Natural killer cell treated with Interleukin-12 subunit alpha and Interleukin-12 subunit beta and Interleukin-15 and Interleukin-18, amount 100 ng/mL, for 72 hours (primary cell): Measurements from ENCODE around the gene MRPL28. TPM values are rescaled to one million over a fixed set of nuclear protein-coding genes. Genes with fewer than 3 reads are reported as not detected.
"Not testable (repeated sequence)": the region's sequence is repeated elsewhere in the genome, so short reads cannot be mapped to it uniquely, and the experiment has no call there.

Experiments
- ATAC-seq, 2 donors: fragments of 150-1000 bp; cut with Tn5 transposase in 1 of 2; sonication (Bioruptor Pico), chemical (Tn5 transposase) in 1 of 2; 2 replicates each; pipeline ENCODE4 v1.10.0; 2021
- DNase-seq: peaks from one replicate; pipeline ENCODE4 v3.0.0; 2022; ENCODE audit warnings: low spot score
- H3K27ac Mint-ChIP-seq, 2 donors: 1 replicate in 1 of 2; 2 replicates in 1 of 2; pipeline ENCODE4 v1.8.0; 2022; ENCODE audit warnings: mixed read lengths in 2 of 2, mild to moderate bottlenecking in 1 of 2, moderate library complexity in 1 of 2
- H3K27me3 Mint-ChIP-seq, 2 donors: 1 replicate in 1 of 2; 2 replicates in 1 of 2; pipeline ENCODE4 v1.8.0; 2022; ENCODE audit warnings: mixed read lengths in 2 of 2
- H3K36me3 Mint-ChIP-seq: one replicate; pipeline ENCODE4 v1.8.0; 2022; ENCODE audit warnings: mixed read lengths
- H3K4me1 Mint-ChIP-seq, 2 donors: 1 replicate in 1 of 2; 2 replicates in 1 of 2; pipeline ENCODE4 v1.8.0; 2022; ENCODE audit warnings: low read depth in 2 of 2, mixed read lengths in 2 of 2, mild to moderate bottlenecking in 1 of 2
- H3K4me3 Mint-ChIP-seq: one replicate; pipeline ENCODE4 v1.8.0; 2022; ENCODE audit warnings: mixed read lengths
- H3K9me3 Mint-ChIP-seq: 2 replicates; pipeline ENCODE4 v1.8.0; 2022; ENCODE audit warnings: mixed read lengths
- total RNA-seq, 2 donors: library from RNA; stranded (reverse); gene quantifications; one replicate each; pipeline ENCODE4 v1.2.3, GENCODE V29; 2022

MRPL28 gene
- total RNA-seq, 2 donors from 2014 or later: 80.6 to 98.6 TPM

DNA sequence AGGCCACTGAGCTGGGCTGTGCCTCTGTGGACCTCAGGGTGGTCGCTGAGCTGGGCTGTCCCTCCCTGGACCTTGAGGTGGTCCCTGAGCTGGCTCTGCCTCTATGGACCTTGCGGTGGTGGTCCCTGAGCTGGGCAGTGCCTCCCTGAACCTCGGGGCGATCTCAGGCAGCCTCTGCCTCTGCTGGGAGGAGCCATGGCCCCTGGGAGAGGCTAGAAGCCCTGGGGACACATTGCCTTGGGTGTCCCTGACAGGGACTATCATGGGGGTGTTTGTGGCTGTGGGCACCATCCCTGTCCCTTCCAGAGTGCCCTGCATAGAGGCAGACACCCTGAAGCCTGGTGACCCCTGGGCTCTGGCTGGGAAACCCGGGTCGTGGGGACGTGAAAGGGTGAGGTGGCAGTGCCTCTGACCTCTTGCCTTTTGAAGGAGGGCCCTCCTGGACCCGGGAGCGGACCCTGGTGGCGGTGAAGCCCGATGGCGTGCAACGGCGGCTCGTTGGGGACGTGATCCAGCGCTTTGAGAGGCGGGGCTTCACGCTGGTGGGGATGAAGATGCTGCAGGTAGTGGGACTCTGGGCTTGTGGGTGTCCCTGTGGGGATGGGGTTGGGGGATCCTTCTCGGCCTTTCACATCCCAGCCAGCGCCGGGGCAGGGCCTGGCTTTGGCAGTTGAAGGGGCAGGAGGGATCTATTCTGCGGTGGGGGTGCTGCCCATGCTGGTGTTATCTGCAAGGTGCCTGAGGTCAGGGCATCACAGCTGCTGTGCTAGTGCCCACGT is 28.4 kb upstream of the MRPL28 start:
- Mint-ChIP-seq H3K27me3 (peaks cover 0 to 3% of the 10 kb centered on the region in 2 donors), H3K27ac (no peak overlapping the region), H3K9me3 (no peaks in the 10 kb centered on the region), H3K36me3 (no peaks in the 10 kb centered on the region), H3K4me1 (peaks cover 10 to 15% of the 10 kb centered on the region in 2 donors), H3K4me3 (peak overlapping the region; percentile 45)
- DNase-seq: no peak
- no peak for ATAC-seq

DNA sequence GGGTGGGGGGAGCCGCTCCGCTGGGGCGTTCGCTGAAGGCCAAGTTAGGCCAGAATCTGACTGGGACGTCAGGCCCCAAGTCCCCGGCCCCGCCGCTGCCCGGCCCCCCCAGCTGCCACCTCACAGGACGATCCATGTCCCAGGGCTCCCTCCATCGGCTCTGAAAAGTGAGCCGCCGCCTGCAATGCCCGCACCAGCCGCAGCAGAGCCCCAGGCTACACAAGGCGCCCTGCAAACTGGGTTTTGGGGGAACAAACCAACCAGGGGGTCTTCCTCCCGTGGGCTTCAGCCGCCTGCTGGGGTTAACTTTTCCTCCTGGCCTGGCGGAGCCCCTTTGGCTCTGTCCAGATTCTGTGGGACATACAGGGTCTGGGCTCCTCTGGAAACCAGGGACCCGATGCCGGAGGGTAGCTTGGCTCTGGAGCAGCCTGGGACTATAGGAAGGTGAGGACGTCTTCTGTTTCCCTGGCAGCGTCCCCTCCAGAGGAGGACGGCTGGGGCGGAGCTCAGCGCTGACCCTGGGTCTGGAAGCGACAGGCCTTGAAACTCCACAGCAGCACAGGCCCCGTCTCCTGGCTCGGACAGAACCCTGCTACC is 27.5 kb upstream of the MRPL28 start:
- Mint-ChIP-seq H3K27ac (no peak overlapping the region), H3K36me3 (no peaks in the 10 kb centered on the region), H3K4me1 (peaks cover 12 to 17% of the 10 kb centered on the region in 2 donors), H3K4me3 (peak overlapping the region; percentile 45), H3K27me3 (peaks cover 0 to 3% of the 10 kb centered on the region in 2 donors), H3K9me3 (no peaks in the 10 kb centered on the region)
- DNase-seq (no peak), ATAC-seq (no peak)

DNA sequence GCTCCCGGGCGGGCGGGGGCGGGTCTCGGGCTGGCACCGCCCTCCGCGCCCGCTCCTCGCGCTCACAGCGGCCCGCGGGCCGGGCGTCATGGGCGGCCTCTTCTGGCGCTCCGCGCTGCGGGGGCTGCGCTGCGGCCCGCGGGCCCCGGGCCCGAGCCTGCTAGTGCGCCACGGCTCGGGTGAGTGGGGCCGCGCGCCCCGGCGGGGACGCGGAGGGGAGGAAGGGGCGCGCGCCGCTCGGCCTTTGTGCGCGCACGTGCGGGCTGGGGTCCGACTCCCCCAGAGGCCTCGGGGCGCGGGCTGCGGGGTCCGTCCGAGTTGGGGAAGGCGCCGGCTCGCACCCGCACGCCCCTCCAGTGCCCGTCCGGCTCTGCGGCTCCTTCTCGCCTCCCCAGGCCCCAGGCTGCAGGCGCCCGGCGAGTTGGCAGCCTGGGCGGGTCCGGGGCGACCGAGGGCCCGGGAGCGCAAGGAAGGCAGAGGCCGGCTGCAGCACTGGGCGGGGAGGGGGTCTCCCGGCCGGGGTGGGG is 26.9 kb upstream of the MRPL28 start, which contains the start of gene NME4:
Gene NME4, plus strand, starts transcription at position 65 of the 527 bp plus-strand sequence. Its CDS starts 24 bp downstream, at position 89.
- H3K4me1 Mint-ChIP-seq: peaks cover 19 to 23% of the 10 kb centered on the region in 2 donors
- H3K9me3 Mint-ChIP-seq: no peaks in the 10 kb centered on the region
- no peak within 1 kb of the TSS for H3K27ac Mint-ChIP-seq
- H3K36me3 Mint-ChIP-seq: no peaks in the 10 kb centered on the region
- peaks cover 0 to 3% of the 10 kb centered on the region in 2 donors for H3K27me3 Mint-ChIP-seq
- peak within 1 kb of the TSS; percentile 79 for H3K4me3 Mint-ChIP-seq
- DNase-seq (no peak), ATAC-seq (no peak)

DNA sequence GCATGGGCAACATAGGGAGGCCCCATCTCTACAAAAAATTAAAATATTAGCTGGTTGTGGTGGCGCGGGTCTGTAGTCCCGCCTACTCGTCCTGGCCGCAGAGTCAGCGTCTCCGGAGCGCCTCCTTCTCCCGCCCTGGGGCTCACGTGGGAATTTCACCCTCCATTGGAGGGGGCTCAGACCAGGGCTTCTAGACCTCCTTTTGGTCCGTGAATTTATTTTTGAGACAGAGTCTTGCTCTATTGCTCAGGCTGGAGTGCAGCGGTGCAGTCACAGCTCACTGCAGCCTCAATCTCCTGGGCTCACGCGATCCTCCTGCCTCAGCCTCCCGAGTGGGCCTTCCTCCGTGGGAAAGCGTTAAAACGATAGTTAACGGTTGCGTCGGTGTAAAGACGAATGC is 26.3 kb upstream of the MRPL28 start:
- H3K27ac Mint-ChIP-seq: no peak overlapping the region

DNA sequence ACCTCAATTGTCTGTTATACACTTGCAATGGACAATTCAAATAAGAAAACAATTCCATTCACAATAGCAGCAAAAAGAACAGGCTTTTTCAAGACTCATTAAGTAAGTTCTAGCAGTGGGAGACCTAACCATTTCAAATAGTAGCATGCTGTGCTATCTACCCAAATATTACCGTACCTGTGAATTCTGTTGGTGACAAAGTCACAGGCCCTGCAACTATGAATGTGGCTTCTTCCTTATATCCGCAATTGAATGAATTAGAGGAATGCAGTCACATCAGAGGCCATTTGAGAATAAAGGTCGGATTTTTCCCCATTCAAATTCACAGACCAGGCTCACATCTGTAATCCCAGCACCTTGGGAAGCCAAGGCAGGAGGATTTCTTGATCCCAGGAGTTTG is 25.9 kb upstream of the MRPL28 start:
- ATAC-seq: no peak
- H3K9me3 Mint-ChIP-seq: no peaks in the 10 kb centered on the region
- H3K27ac Mint-ChIP-seq: no peak overlapping the region

More for the DNA sequence above, 26.3 kb upstream of the MRPL28 start:
- Mint-ChIP-seq H3K9me3 (no peaks in the 10 kb centered on the region), H3K36me3 (no peaks in the 10 kb centered on the region), H3K4me3 (peak overlapping the region; percentile 79), H3K4me1 (peaks cover 25 to 29% of the 10 kb centered on the region in 2 donors), H3K27me3 (peaks cover 0 to 3% of the 10 kb centered on the region in 2 donors)
- ATAC-seq (no peak), DNase-seq (no peak)

DNA sequence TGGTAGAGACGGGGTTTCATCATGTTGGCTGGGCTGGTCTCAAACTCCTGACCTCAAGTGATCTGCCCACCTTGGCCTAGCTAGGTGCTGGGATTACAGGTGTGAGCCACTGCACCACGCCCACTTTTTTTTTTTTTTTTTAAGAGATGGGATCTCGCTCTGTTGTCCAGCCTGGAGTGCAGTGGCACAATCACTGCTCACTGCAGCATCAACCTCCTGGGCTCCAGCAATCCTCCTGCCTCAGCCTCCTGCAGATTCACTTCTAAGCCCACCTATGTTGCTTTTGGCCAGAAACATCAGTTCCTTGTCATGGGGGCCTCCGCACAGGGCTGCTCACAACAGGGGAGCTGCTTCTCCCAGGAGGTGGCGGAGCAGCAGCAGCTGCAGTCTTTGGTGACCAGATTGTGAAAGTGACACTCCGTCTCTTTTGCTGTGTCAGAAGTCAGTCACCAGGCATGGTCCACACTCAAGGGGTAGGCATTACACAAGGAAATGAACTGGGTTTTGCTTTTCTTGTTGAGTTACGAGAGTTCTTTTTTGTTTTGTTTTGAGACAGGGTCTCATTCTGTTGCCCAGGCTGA is 22.2 kb upstream of the MRPL28 start:
- Mint-ChIP-seq H3K27ac (peak overlapping the region; percentile 73 to 80), H3K4me3 (peak overlapping the region; percentile 61), H3K4me1 (peaks cover 20 to 22% of the 10 kb centered on the region in 2 donors), H3K9me3 (no peaks in the 10 kb centered on the region), H3K27me3 (peaks cover 0 to 3% of the 10 kb centered on the region in 2 donors), H3K36me3 (no peaks in the 10 kb centered on the region)
- ATAC-seq (peak; percentile 76 to 78), DNase-seq (no peak)

More for the DNA sequence above, 25.9 kb upstream of the MRPL28 start:
- Mint-ChIP-seq H3K27me3 (peaks cover 0 to 3% of the 10 kb centered on the region in 2 donors), H3K36me3 (no peaks in the 10 kb centered on the region), H3K4me3 (peak overlapping the region; percentile 79), H3K4me1 (peaks cover 25 to 29% of the 10 kb centered on the region in 2 donors)
- no peak for DNase-seq

DNA sequence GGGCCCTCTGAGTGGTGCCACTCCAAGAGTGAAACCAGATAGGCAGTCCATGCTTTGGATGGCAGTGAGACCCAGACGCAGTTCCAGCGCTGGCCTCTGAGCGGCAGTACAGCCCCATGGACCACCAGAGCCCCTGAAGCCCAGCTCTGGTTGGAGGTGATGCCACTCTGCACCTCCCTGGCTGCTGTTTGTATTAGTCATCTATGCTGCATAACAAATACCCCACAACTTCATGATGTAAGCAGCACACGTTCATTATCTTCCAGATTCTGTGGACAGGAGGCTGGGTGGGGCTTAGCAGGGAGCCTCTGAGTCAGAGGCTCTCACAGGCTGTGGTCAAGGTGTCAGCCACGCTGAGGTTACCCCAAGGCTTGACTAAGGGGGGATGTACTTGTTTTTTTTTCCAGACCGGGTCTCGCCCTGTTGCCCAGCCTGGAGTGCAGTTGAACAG is 21.6 kb upstream of the MRPL28 start:
- H3K27ac Mint-ChIP-seq: peak overlapping the region; percentile 73 to 80
- H3K27me3 Mint-ChIP-seq: peaks cover 0 to 3% of the 10 kb centered on the region in 2 donors
- DNase-seq (peak; percentile 93), ATAC-seq (peak; percentile 95 to 97)
- peak overlapping the region; percentile 61 for H3K4me3 Mint-ChIP-seq
- H3K36me3 Mint-ChIP-seq: no peaks in the 10 kb centered on the region
- peaks cover 20 to 22% of the 10 kb centered on the region in 2 donors for H3K4me1 Mint-ChIP-seq
- H3K9me3 Mint-ChIP-seq: no peaks in the 10 kb centered on the region

DNA sequence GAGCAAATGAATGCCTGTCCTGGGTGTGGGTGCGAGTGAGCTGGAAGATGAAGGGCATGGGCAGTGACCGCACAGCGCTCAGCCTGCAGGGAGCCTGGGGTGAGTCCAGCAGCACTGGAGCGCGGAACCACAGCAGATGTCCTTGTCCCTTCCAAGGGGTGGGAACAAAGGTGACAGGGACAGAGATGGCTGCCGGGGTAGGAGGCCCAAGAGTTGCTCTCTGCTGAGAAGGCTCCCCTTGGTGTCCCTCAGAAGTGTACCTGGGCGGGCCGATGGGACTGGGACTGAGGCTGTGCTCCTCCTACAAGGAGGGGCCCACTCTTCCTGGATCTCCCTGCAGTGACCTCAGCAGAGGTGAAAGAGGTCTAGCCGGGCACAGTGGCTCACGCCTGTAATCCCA is 19.0 kb upstream of the MRPL28 start:
- H3K4me3 Mint-ChIP-seq: no peak overlapping the region
- no peaks in the 10 kb centered on the region for H3K27me3 Mint-ChIP-seq
- H3K36me3 Mint-ChIP-seq: no peaks in the 10 kb centered on the region
- no peaks in the 10 kb centered on the region for H3K9me3 Mint-ChIP-seq
- H3K27ac Mint-ChIP-seq: no peak overlapping the region
- peaks cover 14 to 18% of the 10 kb centered on the region in 2 donors for H3K4me1 Mint-ChIP-seq
- no peak for ATAC-seq
- DNase-seq: no peak

DNA sequence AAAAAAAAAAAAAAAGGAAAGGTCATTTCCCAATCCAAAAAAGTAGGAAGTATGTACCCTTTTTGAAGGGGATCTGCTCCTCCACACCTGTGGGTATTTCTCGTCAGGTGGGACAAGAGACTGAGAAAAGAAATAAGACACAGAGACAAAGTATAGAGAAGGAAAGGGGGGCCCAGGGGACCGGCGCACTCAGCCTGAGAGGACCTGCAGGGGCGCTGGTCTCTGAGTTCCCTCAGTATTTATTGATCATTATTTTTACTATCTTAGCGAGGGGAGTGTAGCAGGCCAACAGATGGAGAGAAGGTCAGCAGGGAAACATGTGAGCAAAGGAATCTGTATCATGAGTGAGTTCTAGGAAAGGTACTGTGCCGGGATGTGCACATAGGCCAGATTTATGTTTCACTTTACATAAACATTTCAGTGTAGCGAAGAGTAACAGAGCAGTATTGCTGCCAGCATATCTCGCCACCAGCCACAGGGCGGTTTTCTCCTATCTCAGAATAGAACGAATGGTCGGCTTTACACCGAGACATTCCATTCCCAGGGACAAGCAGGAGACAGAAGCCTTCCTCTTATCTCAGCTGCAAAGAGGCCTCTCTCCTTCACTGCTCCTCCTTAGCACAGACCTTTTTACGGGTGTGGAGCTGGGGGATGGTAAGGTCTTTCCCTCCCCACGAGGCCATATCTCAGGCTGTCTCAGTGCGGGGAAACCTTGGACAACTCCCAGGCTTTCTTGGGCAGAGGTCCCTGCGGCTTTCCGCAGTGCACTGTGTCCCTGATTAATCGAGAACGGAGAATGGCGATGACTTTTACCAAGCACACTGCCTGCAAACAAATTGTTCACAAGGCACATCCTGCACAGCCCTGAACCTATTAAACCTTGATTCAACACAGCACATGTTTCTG is 17.7 kb upstream of the MRPL28 start:
- not testable (repeated sequence) for ATAC-seq, H3K36me3 Mint-ChIP-seq, H3K9me3 Mint-ChIP-seq, H3K4me3 Mint-ChIP-seq, H3K27ac Mint-ChIP-seq, H3K27me3 Mint-ChIP-seq, DNase-seq
- H3K4me1 Mint-ChIP-seq: peaks cover 19 to 24% of the 10 kb centered on the region in 2 donors

DNA sequence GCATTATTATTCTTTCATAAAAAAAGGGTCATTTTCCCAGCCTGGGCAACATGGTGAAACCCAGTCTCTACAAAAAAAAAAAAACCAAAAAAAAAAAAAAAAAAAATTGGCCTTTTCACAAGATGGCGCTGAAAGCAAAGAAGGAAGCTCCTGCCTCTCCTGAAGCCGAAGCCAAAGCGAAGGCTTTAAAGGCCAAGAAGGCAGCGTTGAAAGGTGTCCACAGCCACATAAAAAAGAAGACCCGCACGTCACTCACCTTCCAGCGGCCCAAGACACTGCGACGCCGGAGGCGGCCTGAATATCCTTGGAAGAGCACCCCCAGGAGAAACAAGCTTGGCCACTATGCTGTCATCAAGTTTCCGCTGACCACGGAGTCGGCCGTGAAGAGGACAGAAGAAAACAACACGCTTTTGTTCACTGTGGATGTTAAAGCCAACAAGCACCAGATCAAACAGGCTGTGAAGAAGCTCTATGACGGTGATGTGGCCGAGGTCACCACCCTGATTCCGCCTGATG is 16.4 kb upstream of the MRPL28 start:
- DNase-seq (no peak), ATAC-seq (no peak)
- Mint-ChIP-seq H3K4me1 (peaks cover 9 to 11% of the 10 kb centered on the region in 2 donors), H3K9me3 (no peaks in the 10 kb centered on the region), H3K27ac (no peak overlapping the region), H3K4me3 (no peak overlapping the region), H3K27me3 (peaks cover 0 to 4% of the 10 kb centered on the region in 2 donors), H3K36me3 (no peaks in the 10 kb centered on the region)

DNA sequence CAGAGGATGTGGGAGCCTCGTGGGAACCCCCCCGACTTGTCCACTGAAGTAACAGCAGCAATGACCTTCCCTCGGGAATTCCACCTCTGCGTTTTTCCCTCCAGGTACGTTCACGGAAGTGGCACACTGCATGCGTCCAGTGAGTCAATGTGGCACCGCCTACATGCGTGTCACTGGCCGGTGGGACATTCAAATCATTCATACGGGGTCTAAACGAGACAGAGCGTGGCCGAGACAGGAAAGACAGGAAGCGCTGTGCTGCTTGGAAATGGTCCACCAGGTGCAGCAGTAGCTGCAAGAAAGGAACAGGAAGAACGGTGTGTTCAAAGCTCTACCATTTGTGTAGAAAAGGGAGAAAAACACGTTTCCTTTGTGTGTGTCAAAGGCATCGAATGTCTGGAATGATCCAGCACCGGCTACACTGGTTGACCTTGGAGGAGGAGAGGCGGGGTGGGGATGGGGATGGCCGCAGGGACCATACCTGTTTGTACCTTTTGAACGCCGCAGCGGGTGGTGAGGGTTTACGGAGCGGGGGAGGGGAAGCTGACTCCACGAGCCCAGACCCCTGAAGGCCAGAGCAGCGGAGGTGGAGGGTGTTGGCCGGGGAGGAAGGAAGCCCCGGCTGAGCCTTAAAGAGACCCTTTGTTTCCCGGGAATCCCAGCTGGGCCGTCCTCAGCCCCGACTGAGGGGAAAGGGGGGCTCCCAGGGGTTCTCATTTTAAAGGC is 13.2 kb upstream of the MRPL28 start:
- Mint-ChIP-seq H3K9me3 (no peaks in the 10 kb centered on the region), H3K4me3 (peak overlapping the region; percentile 71), H3K4me1 (peaks cover 12 to 14% of the 10 kb centered on the region in 2 donors), H3K36me3 (no peaks in the 10 kb centered on the region), H3K27ac (peak overlapping the region; percentile 58 to 81), H3K27me3 (peaks cover 0 to 4% of the 10 kb centered on the region in 2 donors)
- DNase-seq (no peak), ATAC-seq (peak in 1 of 2 donors; percentile 44)
